Right lobe of liver (tissue), 4 donors: ENCODE results near the gene TIMM13.

Source experiments
- POLR2A ChIP-seq: fragments of 450-650 bp; IDR thresholded peaks from one replicate; pipeline ENCODE4 v1.6.1; 2017; ENCODE audit warnings: antibody characterized with exemption, mild to moderate bottlenecking
- TF ChIP-seq, protein P1 (sequence below), 4 donors: fragments of 200-600 bp in 3 of 4; fragments of 450-650 bp in 1 of 4; IDR thresholded peaks; one replicate each; pipeline versions ENCODE4 v1.5.1 to v1.8.0; 2016 to 2022; ENCODE audit warnings: antibody characterized with exemption in 4 of 4, mild to moderate bottlenecking in 2 of 4
- donor health status: DM: no; HTN: no; CAD: no.
- donor health status: DM: no; HTN: no; CAD: no.
- donor health status: DM: no; HTN: yes; CAD: no.

DNA sequence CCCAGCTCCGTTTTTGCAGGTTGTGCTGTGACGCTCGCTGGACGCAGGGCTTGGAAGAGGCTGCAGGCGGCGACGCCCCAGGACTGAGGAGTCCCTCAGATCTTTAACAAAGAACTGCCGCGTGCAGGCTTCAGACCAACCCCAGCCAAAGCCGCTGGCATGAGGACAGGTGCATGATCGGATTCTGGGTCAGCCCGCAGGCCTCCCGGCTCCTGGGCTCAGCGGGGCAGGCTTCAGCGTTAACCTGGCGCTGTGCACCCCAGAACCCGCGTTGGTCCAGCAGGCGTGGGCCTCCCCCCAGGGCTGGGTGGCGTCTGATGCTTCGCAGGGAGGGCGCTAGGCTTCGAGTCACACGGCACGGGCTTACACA is 920 bp upstream of the TIMM13 start:
- no peak for TF ChIP-seq POLR2A
- TF ChIP-seq, protein P1, sequence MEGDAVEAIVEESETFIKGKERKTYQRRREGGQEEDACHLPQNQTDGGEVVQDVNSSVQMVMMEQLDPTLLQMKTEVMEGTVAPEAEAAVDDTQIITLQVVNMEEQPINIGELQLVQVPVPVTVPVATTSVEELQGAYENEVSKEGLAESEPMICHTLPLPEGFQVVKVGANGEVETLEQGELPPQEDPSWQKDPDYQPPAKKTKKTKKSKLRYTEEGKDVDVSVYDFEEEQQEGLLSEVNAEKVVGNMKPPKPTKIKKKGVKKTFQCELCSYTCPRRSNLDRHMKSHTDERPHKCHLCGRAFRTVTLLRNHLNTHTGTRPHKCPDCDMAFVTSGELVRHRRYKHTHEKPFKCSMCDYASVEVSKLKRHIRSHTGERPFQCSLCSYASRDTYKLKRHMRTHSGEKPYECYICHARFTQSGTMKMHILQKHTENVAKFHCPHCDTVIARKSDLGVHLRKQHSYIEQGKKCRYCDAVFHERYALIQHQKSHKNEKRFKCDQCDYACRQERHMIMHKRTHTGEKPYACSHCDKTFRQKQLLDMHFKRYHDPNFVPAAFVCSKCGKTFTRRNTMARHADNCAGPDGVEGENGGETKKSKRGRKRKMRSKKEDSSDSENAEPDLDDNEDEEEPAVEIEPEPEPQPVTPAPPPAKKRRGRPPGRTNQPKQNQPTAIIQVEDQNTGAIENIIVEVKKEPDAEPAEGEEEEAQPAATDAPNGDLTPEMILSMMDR (IDR thresholded peaks at IDR 0.05), result no peak
